ENCODE results near the gene NMNAT1. TPM values are rescaled to one million over a fixed set of nuclear protein-coding genes. Genes with fewer than 3 reads are reported as not detected.

Gene NMNAT1
- total RNA-seq, 1 experiment from 2014 or later: 8.6 TPM

- CTCF ChIA-PET: interaction anchor here (0.9 to 1.3 kb wide), 2 partner anchors 11 to 72 kb away, joined by 3 to 4 read pairs; partner anchors contain the start of gene UBE4B
- H3K4me2 ChIP-seq (ENCODE audit: low read length): peak overlapping the region; percentile 43
Observed at GRCh38 chr1:9960706-9961562, 17.7 kb downstream of the NMNAT1 start.

More at GRCh38 chr1:9960706-9961562, 17.7 kb downstream of the NMNAT1 start:
- Histone ChIP-seq H3K36me3 (ENCODE audit: control insufficient read depth in 1 of 2, insufficient read depth in 2 of 2, low read length in 2 of 2) (no peaks in the 10 kb centered on the region; a peak in 1 of 4 replicates), H3K4me1 (ENCODE audit: control insufficient read depth in 1 of 2, insufficient read depth in 2 of 2, low read length in 2 of 2) (peaks cover 26 to 40% of the 10 kb centered on the region in 2 experiments), H3K9me2 (ENCODE audit: insufficient read depth) (no peaks in the 10 kb centered on the region), H3K4me3 (replicated peaks in 1 of 2; ENCODE audit: low read depth in 1 of 2, low read length in 2 of 2) (no peak overlapping the region), H2AFZ (ENCODE audit: low read depth, low read length, poor library complexity, severe bottlenecking) (no peak overlapping the region), H3K79me2 (ENCODE audit: insufficient read depth, low read length) (no peaks in the 10 kb centered on the region), H3K9ac (ENCODE audit: low read length) (peak overlapping the region; percentile 22; the same call in 1 of the 2 replicates), H4K20me1 (ENCODE audit: insufficient read depth) (no peaks in the 10 kb centered on the region), H3K27ac (ENCODE audit: low read depth, low read length) (no peak overlapping the region), H3K27me3 (ENCODE audit: insufficient read depth, low read length) (no peaks in the 10 kb centered on the region), H3K9me3 (ENCODE audit: control insufficient read depth in 1 of 2, insufficient read depth in 1 of 2, low read depth in 1 of 2, low read length in 2 of 2) (no peaks in the 10 kb centered on the region)
- no TSS peak for BruUV-seq (replicated peaks)
- DNase-seq (ENCODE audit: low read depth, low spot score) (no peak), ATAC-seq (peak; percentile 65)
- intact Hi-C loops (cut with micrococcal nuclease): no loop called here
- ChIA-PET RAD21 (ENCODE audit: low non-redundant PET in 1 of 2, low total read pairs in 2 of 2, uncharacterized antibody in 2 of 2, unreplicated experiment in 2 of 2) (no interaction called here), POLR2A (interaction anchor here (0.5 kb wide), 1 partner anchor 10 kb away, joined by 3 read pairs; no protein-coding TSS in a partner anchor)
- no peak for TF ChIP-seq POLR2AphosphoS5 (IDR thresholded peaks at IDR 0.05; ENCODE audit: low read depth, low read length)
- TF ChIP-seq SIN3A (IDR thresholded peaks at IDR 0.05; ENCODE audit: low read depth): no peak
- no peak for TF ChIP-seq CTCF (IDR thresholded peaks at IDR 0.05 in 2 of 3, conservative IDR thresholded peaks at IDR 0.05 in 1 of 3; ENCODE audit: borderline replicate concordance in 1 of 3, insufficient read depth in 1 of 3, low read depth in 2 of 3, low read length in 2 of 3)
- TF ChIP-seq ATF3 (IDR thresholded peaks at IDR 0.05): no peak
- TF ChIP-seq POLR2A (IDR thresholded peaks at IDR 0.05; ENCODE audit: borderline replicate concordance, extremely low read depth, insufficient read depth, insufficient read length): no peak
- no peak for TF ChIP-seq ZBTB33 (IDR thresholded peaks at IDR 0.05; ENCODE audit: extremely low read depth, insufficient replicate concordance, low read length)
- no peak for TF ChIP-seq MAX (IDR thresholded peaks at IDR 0.05)
- no peak for TF ChIP-seq TCF7L2 (IDR thresholded peaks at IDR 0.05; ENCODE audit: borderline replicate concordance, extremely low read depth, insufficient read depth, insufficient read length)
- TF ChIP-seq RAD21 (IDR thresholded peaks at IDR 0.05; ENCODE audit: low read depth): no peak
- no peak for TF ChIP-seq CEBPB (IDR thresholded peaks at IDR 0.05; ENCODE audit: low read depth)
- no peak for TF ChIP-seq YY1 (IDR thresholded peaks at IDR 0.05; ENCODE audit: extremely low read depth, insufficient replicate concordance, low read depth, low read length)

Data from HCT116 (cell line).